GM21515 (cell line): Measurements from ENCODE around the gene VAMP2.
"Not testable (repeated sequence)": the region's sequence is repeated elsewhere in the genome, so short reads cannot be mapped to it uniquely, and the experiment has no call there.

ENCODE experiments used
- ATAC-seq: cut with Tn5 transposase; IDR thresholded peaks from one replicate; pipeline ENCODE4 v1.9.1; 2021; ENCODE audit not compliant: unreplicated experiment

The VAMP2 gene

DNA sequence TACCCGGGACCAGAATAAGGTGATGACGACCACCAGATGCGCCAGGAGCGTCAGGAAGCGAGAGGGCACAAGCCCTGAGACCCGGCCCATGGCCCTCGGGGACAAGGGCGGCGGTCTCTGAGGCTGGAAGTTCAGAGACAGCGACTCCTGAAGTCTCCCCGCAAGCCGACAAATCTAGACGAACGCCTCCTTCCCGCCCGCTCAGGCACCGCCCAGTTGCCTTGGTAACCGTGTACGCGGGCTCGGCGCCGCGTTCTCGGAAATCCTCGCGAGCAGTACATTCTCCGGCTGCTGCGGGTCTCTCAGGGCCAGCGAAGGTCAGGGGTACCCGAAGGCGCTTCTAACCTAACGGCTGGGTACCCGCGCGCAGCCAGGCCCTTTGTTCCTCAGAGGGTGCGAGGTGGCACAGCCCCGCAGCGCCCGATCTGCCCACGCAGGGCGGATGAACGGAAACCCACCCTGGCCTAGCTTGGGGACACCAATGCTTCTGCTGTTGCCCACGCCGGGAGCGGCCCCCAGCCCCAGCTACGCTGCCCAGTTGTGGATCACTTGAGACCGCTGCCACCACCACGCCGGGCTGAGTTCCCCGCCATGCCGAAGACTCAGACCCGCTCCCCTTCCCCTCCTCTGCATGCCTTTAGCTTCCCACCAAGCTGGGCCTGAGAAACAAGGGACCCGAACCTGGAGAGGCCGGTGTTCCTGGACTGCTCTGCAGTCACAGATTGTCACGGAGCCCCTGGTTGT is 13.6 kb upstream of the VAMP2 start, which contains the start of gene TMEM107:
Gene TMEM107, minus strand, starts transcription at position 184 of the 744 bp plus-strand sequence. Its CDS starts 94 bp downstream, at position 90.
- peak; percentile 51 for ATAC-seq

DNA sequence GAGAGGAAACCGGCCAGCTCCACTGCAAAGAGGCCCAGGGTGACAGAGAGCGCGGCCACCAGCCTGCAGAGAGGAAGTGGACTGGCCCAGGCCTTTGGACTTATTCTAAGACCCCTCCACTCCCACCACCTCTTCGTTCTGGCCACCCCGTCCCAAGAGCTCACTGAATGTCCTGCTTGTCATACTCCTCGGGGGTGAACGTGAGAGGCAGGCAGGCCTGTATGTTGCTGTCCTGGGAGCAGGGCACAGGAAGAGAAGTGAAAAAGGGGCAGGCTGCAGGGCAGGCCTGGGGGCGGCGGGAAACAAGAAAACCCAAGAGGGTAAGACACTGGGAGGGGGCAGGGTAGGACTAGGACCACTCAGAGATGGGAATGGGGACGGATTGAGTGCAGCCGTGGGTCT is 13.0 kb upstream of the VAMP2 start:
- peak; percentile 1 for ATAC-seq

- no peak for ATAC-seq
These were observed 11.1 kb upstream of the VAMP2 start for GRCh38 chr17:8173871-8174322.

DNA sequence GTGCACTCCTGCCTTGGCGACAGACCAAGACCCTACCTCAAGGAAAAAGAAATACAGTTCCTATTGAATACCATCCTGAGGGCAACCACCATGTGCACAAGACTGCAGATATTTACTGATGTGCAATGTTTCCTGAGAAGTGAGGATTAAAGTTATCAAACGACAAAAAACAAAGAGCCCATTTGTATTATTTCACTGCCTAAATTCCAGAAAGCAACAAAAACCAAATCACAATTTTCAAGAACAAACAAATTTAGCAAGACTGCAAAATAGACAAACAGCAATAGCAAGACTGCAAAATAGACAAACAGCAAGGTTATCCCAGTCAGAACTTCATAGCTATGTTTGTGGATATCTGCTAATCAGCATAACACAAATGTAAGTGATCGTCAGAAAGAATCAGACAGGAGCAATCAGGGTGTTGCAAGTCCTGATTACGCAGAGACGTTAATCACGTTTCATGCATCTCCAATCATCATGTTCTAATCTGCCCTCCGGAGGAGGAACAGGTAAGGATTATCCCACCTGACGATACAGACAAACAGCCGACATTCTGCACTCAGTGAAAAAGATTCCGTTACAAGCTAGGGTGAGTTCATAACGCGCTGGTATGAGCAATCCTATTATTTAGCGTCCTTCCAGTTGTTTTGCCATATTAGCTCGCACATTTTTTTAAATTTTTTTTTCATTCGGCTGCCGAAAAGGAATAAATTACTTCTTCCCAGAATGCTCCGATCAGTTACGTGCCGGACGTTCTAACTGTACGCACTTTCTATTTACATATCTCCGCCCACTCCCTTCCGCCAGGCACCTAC is 10.5 kb upstream of the VAMP2 start:
- ATAC-seq, result peak; percentile 66

DNA sequence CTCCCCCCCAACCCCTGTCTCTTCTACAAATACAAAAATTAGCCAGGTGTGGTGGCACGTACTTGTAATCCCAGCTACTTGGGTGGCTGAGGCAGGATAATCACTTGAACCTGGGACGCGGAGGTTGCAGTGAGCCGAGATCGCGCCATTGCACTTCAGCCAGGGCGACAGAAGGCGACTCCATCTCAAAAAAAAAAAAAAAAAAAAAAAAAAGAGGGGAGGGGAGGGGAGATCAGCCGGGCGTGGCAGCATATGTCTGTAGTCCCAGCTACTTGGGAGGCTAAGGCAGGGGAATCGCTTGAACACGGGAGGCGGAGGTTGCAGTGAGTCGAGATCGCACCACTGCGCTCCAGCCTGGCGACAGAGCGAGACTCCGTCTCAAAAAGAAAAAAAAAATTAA is 7.4 kb upstream of the VAMP2 start:
- not testable (repeated sequence) for ATAC-seq

- ATAC-seq, result no peak
These were observed 4.8 kb upstream of the VAMP2 start for GRCh38 chr17:8167526-8167925.

DNA sequence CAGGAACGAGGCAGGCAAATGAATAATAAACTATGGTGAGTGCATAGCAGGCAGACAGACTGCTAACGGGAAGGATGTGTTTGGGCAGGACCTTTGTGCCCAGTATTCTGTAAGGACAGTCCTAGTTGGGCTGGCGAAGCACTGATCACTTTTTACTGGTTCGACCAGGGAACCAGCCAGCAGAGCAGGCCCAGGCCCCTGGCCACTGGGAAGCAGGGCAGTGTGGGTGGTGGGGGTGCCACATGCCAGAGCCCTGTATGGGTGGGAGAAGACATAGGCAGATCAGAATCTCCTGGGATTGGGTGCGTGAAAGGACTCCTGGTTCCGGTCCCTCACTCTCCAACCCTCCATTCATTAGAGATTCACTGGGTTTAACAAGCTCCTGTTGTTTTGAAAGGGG is 4.0 kb upstream of the VAMP2 start:
- ATAC-seq, result no peak

DNA sequence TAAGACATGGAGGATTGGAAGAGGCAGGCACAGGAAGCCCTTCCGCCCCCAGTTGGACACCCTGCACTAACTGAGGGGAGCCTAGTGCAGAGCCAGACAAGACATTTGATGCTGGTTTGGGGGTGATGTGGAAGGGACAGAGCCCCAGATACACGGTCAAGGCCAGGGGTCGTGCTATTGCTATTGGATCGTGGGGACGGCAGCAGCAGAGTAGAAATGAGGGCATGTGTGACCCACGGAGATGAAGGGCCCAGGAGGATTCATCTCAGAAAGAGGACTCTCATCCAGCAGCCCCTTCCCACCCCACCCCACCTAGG is 2.0 kb upstream of the VAMP2 start:
- ATAC-seq, result no peak

GRCh38 chr17:8163978-8164814 is 1.4 kb upstream of the VAMP2 start:
- no peak for ATAC-seq

DNA sequence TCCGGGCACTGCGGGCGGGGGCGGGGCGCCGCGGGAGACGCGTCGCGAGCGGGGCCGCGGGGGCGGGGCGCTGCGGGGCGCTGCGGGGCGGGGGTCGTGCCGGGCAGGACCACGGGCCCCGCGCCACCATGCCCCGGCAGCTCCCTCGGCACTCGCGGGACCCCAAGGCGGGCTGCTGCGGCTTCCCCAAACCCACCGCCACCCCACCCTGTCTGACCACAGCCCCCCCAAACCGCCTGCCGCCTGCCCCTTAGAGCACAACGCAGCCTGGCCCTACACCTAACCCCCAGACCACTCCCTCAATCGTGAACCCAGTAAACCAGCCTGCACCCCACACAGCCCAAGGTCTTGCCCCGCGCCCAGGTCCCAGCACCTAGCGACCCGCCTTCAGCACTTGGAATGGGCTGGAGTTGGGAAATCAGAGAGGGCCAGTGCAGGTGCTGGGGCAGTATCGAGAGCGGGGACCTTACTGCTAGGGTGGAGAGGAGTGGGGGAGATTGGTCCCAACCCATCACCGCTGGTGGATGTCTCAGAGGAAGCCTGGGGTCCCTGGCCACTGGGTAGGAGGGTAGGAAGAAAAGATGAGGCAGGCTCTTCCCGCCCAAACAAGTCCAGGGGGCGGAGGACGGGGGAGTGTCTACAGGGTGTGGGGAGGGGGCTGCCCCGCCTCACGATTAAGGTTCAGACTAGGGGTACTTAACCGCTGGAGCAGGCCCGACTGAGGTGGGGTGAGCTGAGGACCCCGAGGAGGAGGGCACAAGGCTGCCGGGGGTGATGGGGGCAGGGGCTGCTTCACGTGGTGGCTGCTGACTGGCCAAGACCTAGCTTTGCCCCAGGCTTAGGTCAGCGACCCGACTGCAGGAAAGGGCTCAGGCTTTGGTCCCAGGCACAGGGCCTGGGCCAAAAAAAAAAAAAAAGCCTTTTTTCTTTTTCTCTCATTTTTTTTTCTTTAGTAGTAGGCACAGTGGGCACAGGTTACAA is 539 bp upstream of the VAMP2 start:
- ATAC-seq, result peak; percentile 4

- ATAC-seq, result no peak
These were observed 1.2 kb downstream of the VAMP2 start for GRCh38 chr17:8161289-8162232.

- no peak for ATAC-seq
These were observed 2.0 kb downstream of the VAMP2 start for GRCh38 chr17:8160741-8161221.

DNA sequence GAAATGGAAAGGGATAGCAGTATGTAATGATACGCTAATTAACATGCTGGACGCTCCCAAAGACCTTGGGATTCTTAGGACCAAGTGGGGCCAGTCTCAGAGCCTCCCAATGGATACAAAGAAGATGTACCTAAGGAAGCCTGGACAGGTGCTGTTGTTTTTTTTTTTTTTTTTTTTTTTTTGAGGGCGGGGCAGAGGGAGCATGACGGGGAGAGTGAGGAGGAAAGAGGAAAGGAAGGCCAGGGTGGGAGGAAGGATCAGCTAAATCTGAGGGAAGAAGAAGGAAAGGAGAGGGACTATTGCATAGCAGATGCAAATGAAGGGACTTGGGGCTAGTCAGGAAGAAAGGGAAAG is 2.5 kb downstream of the VAMP2 start:
- no peak for ATAC-seq

DNA sequence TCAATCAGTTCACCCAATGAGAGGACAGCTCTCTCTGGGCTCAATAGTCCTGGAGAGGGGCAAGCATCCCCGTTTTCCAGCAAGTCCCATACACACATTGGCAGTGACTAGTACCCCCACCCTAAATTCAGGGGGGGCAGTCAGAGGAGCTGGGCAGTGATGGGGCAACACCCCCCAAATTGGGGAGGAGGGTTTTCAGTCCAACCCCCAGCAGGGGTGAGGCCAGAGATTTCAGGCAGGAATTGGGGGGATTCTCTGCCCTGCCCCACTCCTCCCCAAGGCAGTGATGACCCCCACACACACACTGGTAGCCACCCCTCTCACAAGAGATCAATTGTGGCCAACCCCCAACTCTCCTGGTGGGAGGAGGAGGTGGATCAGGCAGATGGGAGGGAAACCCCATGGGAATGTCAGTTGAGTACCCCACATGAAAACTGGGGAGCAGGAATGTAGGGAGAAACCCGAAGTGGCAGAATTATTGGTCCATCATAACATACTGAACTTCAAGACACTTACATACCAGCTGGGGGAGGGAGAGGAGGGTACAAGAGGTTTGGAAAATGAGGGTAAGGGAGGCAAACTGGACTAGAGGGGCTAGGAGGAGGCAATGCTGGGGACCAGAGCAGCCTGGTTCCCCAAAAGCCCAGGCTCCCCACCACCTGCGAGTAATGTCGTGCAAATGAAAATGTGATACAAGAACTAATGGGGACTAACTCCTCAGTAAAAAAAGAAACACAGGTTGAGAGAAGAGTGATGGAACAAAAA is 3.1 kb downstream of the VAMP2 start:
- no peak for ATAC-seq

DNA sequence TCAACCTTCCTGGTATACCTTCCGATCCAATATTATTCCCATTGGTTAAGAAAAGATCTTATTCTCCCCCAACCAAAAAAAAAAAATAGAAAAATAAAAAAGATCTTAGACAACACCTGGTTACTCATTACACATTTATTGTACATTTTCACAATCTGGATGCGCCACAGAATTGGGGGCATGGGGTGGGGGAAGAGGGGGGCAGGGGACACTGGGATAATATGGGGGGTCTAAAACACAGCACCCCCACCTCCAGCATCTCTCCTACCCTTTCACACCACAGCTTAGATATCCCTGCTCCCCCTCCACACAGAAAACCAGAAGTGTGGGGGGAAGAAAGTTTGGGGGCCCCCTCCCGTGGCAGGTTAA is 3.7 kb downstream of the VAMP2 start:
- ATAC-seq, result no peak

DNA sequence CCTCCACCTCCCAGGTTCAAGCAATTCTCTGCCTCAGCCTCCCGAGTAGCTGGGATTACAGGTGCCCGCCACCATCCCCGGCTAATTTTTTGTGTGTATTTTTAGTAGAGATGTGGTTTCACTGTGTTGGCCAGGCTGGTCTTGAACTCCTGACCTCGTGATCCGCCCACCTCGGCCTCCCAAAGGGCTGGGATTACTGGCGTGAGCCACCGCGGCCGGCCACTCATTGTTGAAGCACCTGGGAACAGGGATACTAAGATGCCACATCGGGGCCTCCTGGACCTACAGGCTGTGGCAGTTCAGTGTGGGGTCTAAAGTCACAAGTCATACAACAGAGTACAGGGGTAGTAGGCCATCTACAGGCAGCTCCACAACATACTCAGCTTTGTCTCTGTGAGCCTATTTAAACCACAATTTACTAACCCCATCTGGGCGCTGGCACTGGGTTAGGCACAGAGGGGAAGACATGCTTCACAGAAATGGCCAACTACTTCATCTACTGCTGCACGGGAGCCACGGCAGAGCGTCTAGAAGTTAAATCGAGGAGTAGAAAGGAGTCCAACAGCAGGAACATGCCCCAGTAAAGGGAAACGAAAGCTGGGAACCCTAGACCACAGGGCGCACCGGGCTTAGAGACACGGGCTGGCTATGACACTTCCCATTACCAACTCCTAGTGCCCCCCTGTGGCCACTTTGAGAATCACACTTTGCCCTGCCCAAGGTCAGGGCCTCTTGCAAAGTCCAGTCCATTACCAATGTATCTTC is 4.3 kb downstream of the VAMP2 start:
- ATAC-seq, result no peak

DNA sequence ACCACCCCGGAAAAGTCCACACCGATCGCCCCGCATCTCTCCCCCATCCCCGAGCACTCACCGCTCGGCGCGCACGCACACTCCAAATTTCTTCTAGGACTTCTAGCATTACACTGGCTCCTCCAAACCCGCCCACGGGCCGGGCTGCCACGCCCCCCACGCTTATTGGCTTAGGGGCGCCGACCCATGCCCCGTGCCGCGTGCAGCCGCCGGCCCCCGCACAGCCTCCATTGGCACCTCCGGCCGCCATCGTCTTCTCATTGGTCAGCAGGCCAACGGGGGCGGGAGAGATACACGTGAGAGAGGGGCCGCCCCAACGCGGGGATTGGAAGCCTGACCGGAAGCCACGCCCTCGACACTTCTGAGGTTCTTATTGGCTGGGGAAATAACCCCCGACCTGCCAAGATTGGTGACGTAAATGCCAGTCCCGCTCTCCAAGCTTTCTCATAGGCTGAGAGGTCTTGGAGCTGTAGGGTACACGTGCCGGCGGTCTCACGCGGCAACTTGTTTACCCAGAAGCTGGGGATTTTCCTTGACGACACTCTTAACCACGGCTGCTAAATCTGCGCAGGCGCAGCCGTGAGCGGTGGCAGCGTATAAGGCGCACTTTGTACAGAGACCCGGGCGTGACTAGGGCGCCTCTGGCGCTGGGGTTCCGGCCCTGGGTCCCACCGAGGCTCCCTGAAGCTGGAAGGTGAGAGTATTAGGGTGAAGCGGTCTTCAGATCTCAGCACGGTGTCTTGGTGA is 6.3 kb downstream of the VAMP2 start:
- peak; percentile 73 for ATAC-seq
